Mesenchymal stem cell (in vitro differentiated cells and primary cell): ENCODE measurements around the gene AANAT.

ENCODE experiments used
- DNase-seq: peaks from one replicate; pipeline ENCODE4 v3.0.0-alpha.2; 2013
- H2AFZ ChIP-seq: one replicate; pipeline ENCODE4 v1.6.1; 2013; ENCODE audit warnings: low read depth, mild to moderate bottlenecking, control low read depth, inconsistent platforms, low read length, moderate library complexity
- H2AK5ac ChIP-seq: 2 replicates; pipeline ENCODE4 v1.6.1; 2013; ENCODE audit warnings: low read length, moderate library complexity, mild to moderate bottlenecking, inconsistent platforms; ENCODE audit not compliant: severe bottlenecking
- H2BK120ac ChIP-seq: one replicate; pipeline ENCODE4 v1.6.1; 2013; ENCODE audit warnings: low read depth, mild to moderate bottlenecking, inconsistent platforms, low read length, moderate library complexity
- H2BK12ac ChIP-seq, 2 experiments: one replicate each; pipeline ENCODE4 v1.6.1; 2013; ENCODE audit warnings: inconsistent platforms in 2 of 2, low read length in 2 of 2, mild to moderate bottlenecking in 2 of 2, moderate library complexity in 2 of 2, control low read depth in 1 of 2
- H2BK15ac ChIP-seq: one replicate; pipeline ENCODE4 v1.6.1; 2013; ENCODE audit warnings: mild to moderate bottlenecking, low read depth, inconsistent platforms; ENCODE audit not compliant: poor library complexity, severe bottlenecking
- H2BK5ac ChIP-seq: 2 replicates; pipeline ENCODE4 v1.6.1; 2013; ENCODE audit warnings: low read depth, mild to moderate bottlenecking, low read length, control low read depth, inconsistent platforms; ENCODE audit not compliant: poor library complexity, severe bottlenecking
- H3K14ac ChIP-seq, 2 experiments: one replicate each; pipeline ENCODE4 v1.6.1; 2013; ENCODE audit warnings: inconsistent platforms in 2 of 2, low read length in 2 of 2, control low read depth in 1 of 2, mild to moderate bottlenecking in 1 of 2, moderate library complexity in 1 of 2
- H3K18ac ChIP-seq, 2 experiments: one replicate each; pipeline ENCODE4 v1.6.1; 2013; ENCODE audit warnings: inconsistent platforms in 2 of 2, low read length in 2 of 2, control low read depth in 1 of 2, low read depth in 1 of 2, mild to moderate bottlenecking in 1 of 2
- H3K23ac ChIP-seq, 2 experiments: one replicate each; pipeline ENCODE4 v1.6.1; 2013; ENCODE audit warnings: inconsistent platforms in 2 of 2, low read length in 2 of 2, mild to moderate bottlenecking in 2 of 2, moderate library complexity in 2 of 2, control low read depth in 1 of 2
- H3K27ac ChIP-seq: 2 replicates; pipeline ENCODE4 v1.5.1; 2013; ENCODE audit warnings: mild to moderate bottlenecking, moderate library complexity, low read length, control low read depth, inconsistent platforms; ENCODE audit not compliant: poor library complexity, severe bottlenecking
- H3K27me3 ChIP-seq, 2 experiments: 2 replicates each; pipeline versions ENCODE4 v1.6.1 to v1.7.0; 2013; ENCODE audit warnings: low read length in 2 of 2, mild to moderate bottlenecking in 2 of 2, moderate library complexity in 2 of 2, control low read depth in 1 of 2, inconsistent platforms in 1 of 2; ENCODE audit not compliant: control insufficient read depth in 1 of 2, insufficient read depth in 1 of 2
- H3K36me3 ChIP-seq, 2 experiments: 2 replicates each; pipeline versions ENCODE4 v1.6.1 to v1.7.0; 2013; ENCODE audit warnings: low read length in 2 of 2, control low read depth in 1 of 2, inconsistent platforms in 1 of 2, low read depth in 1 of 2, mild to moderate bottlenecking in 1 of 2; ENCODE audit not compliant: insufficient read depth in 2 of 2, control insufficient read depth in 1 of 2
- H3K4ac ChIP-seq, 2 experiments: one replicate each; pipeline ENCODE4 v1.6.1; 2013; ENCODE audit warnings: inconsistent platforms in 2 of 2, low read length in 2 of 2, mild to moderate bottlenecking in 2 of 2, moderate library complexity in 2 of 2, control low read depth in 1 of 2, low read depth in 1 of 2
- H3K4me1 ChIP-seq: 2 replicates; pipeline ENCODE4 v1.6.1; 2013; ENCODE audit warnings: low read depth, low read length, control low read depth; ENCODE audit not compliant: control insufficient read depth, insufficient read depth
- H3K4me2 ChIP-seq: 2 replicates; pipeline ENCODE4 v1.6.1; 2013; ENCODE audit warnings: low read length, mild to moderate bottlenecking, inconsistent platforms; ENCODE audit not compliant: poor library complexity, severe bottlenecking
- H3K4me3 ChIP-seq, 2 experiments: 2 replicates each; pipeline versions ENCODE4 v1.5.1 to v1.7.0; 2013; ENCODE audit warnings: low read length in 2 of 2, mild to moderate bottlenecking in 2 of 2, control low read depth in 1 of 2, low read depth in 1 of 2; ENCODE audit not compliant: insufficient read depth in 1 of 2
- H3K79me1 ChIP-seq: replicated peaks from 2 replicates; pipeline ENCODE4 v1.6.1; 2013; ENCODE audit warnings: mild to moderate bottlenecking, control low read depth, low read length, inconsistent platforms; ENCODE audit not compliant: poor library complexity, severe bottlenecking
- H3K9ac ChIP-seq: 2 replicates; pipeline ENCODE4 v1.7.0; 2013; ENCODE audit warnings: mild to moderate bottlenecking, low read length, moderate library complexity
- H3K9me3 ChIP-seq: 2 replicates; pipeline ENCODE4 v1.7.0; 2013; ENCODE audit warnings: mild to moderate bottlenecking, low read length; ENCODE audit not compliant: control insufficient read depth
- H4K8ac ChIP-seq: one replicate; pipeline ENCODE4 v1.6.1; 2013; ENCODE audit warnings: inconsistent platforms, mild to moderate bottlenecking, low read length, moderate library complexity
- H4K91ac ChIP-seq: one replicate; pipeline ENCODE4 v1.6.1; 2013; ENCODE audit warnings: mild to moderate bottlenecking, low read length, inconsistent platforms
- WGBS: methylation state at CpG from one replicate; pipeline ENCODE4 v1.1.7; 2013; ENCODE audit warnings: mixed read lengths; 5-methylcytosine and 5-hydroxymethylcytosine counted together

Gene AANAT

GRCh38 chr17:76433693-76434092 is 33.7 kb upstream of the AANAT start:
- H3K36me3 ChIP-seq, result peaks cover 3% of the 10 kb centered on the region in 2 experiments
- no peak overlapping the region for H3K27ac ChIP-seq
- no peak overlapping the region for H3K9ac ChIP-seq
- H3K79me1 ChIP-seq, result peaks cover 45% of the 10 kb centered on the region
- H2BK15ac ChIP-seq, result no peak overlapping the region
- no peak overlapping the region for H4K91ac ChIP-seq
- 98% methylated on average over 9 of the region's 9 CpGs for WGBS
- no peak overlapping the region for H3K23ac ChIP-seq
- H2BK12ac ChIP-seq, result no peak overlapping the region
- no peak for DNase-seq
- no peak overlapping the region for H2BK5ac ChIP-seq
- H3K4me1 ChIP-seq, result peaks cover 6% of the 10 kb centered on the region
- H4K8ac ChIP-seq, result no peak overlapping the region
- H2AK5ac ChIP-seq, result no peak overlapping the region
- H3K4ac ChIP-seq, result no peak overlapping the region
- H2AFZ ChIP-seq, result no peak overlapping the region
- no peak overlapping the region for H3K14ac ChIP-seq
- no peak overlapping the region for H3K4me3 ChIP-seq
- no peak overlapping the region for H3K18ac ChIP-seq
- H2BK120ac ChIP-seq, result no peak overlapping the region
- no peak overlapping the region for H3K4me2 ChIP-seq
- H3K9me3 ChIP-seq, result no peaks in the 10 kb centered on the region
- H3K27me3 ChIP-seq, result no peaks in the 10 kb centered on the region

GRCh38 chr17:76434870-76435269 is 32.5 kb upstream of the AANAT start:
- H3K4me1 ChIP-seq, result peaks cover 9% of the 10 kb centered on the region
- no peak overlapping the region for H3K4me3 ChIP-seq
- H2AFZ ChIP-seq, result no peak overlapping the region
- H2BK12ac ChIP-seq, result no peak overlapping the region
- no peak overlapping the region for H4K91ac ChIP-seq
- no peaks in the 10 kb centered on the region for H3K27me3 ChIP-seq
- H3K4me2 ChIP-seq, result no peak overlapping the region
- no peak overlapping the region for H3K27ac ChIP-seq
- H2BK120ac ChIP-seq, result no peak overlapping the region
- H3K36me3 ChIP-seq, result peaks cover 3% of the 10 kb centered on the region in 2 experiments
- H3K23ac ChIP-seq, result no peak overlapping the region
- DNase-seq, result no peak
- H4K8ac ChIP-seq, result no peak overlapping the region
- no peak overlapping the region for H2BK15ac ChIP-seq
- no peak overlapping the region for H2BK5ac ChIP-seq
- H2AK5ac ChIP-seq, result no peak overlapping the region
- no peak overlapping the region for H3K4ac ChIP-seq
- no peaks in the 10 kb centered on the region for H3K9me3 ChIP-seq
- H3K14ac ChIP-seq, result no peak overlapping the region
- H3K79me1 ChIP-seq, result peaks cover 48% of the 10 kb centered on the region
- no peak overlapping the region for H3K18ac ChIP-seq
- 93% methylated on average over 7 of the region's 7 CpGs for WGBS
- no peak overlapping the region for H3K9ac ChIP-seq

GRCh38 chr17:76435751-76436150 is 31.7 kb upstream of the AANAT start:
- no peaks in the 10 kb centered on the region for H3K27me3 ChIP-seq
- H3K4me1 ChIP-seq, result peaks cover 9% of the 10 kb centered on the region
- H3K4me2 ChIP-seq, result no peak overlapping the region
- H2BK120ac ChIP-seq, result no peak overlapping the region
- H3K9ac ChIP-seq, result no peak overlapping the region
- H2BK5ac ChIP-seq, result no peak overlapping the region
- no peak overlapping the region for H3K4ac ChIP-seq
- peaks cover 3% of the 10 kb centered on the region in 2 experiments for H3K36me3 ChIP-seq
- no peak overlapping the region for H3K4me3 ChIP-seq
- no peak overlapping the region for H2BK15ac ChIP-seq
- no peaks in the 10 kb centered on the region for H3K9me3 ChIP-seq
- no peak overlapping the region for H2BK12ac ChIP-seq
- DNase-seq, result no peak
- H4K91ac ChIP-seq, result no peak overlapping the region
- 97% methylated on average over 11 of the region's 11 CpGs for WGBS
- H3K27ac ChIP-seq, result no peak overlapping the region
- H2AFZ ChIP-seq, result no peak overlapping the region
- H3K14ac ChIP-seq, result no peak overlapping the region
- no peak overlapping the region for H3K23ac ChIP-seq
- H4K8ac ChIP-seq, result no peak overlapping the region
- no peak overlapping the region for H3K18ac ChIP-seq
- no peak overlapping the region for H2AK5ac ChIP-seq
- peaks cover 47% of the 10 kb centered on the region for H3K79me1 ChIP-seq

GRCh38 chr17:76437467-76438402 is 29.7 kb upstream of the AANAT start:
- H2BK15ac ChIP-seq, result no peak overlapping the region
- H3K36me3 ChIP-seq, result peaks cover 3% of the 10 kb centered on the region in 2 experiments
- H2AK5ac ChIP-seq, result no peak overlapping the region
- H3K14ac ChIP-seq, result no peak overlapping the region
- H3K9me3 ChIP-seq, result no peaks in the 10 kb centered on the region
- H3K4me2 ChIP-seq, result no peak overlapping the region
- H3K23ac ChIP-seq, result no peak overlapping the region
- peaks cover 12% of the 10 kb centered on the region for H3K4me1 ChIP-seq
- H3K27ac ChIP-seq, result no peak overlapping the region
- no peak for DNase-seq
- no peak overlapping the region for H2BK120ac ChIP-seq
- H2BK5ac ChIP-seq, result no peak overlapping the region
- no peak overlapping the region for H2AFZ ChIP-seq
- no peak overlapping the region for H4K8ac ChIP-seq
- H3K27me3 ChIP-seq, result no peaks in the 10 kb centered on the region
- 96% methylated on average over 12 of the region's 13 CpGs for WGBS
- H2BK12ac ChIP-seq, result no peak overlapping the region
- no peak overlapping the region for H3K4ac ChIP-seq
- H3K4me3 ChIP-seq, result no peak overlapping the region
- H3K79me1 ChIP-seq, result peaks cover 52% of the 10 kb centered on the region
- no peak overlapping the region for H3K9ac ChIP-seq
- no peak overlapping the region for H3K18ac ChIP-seq
- no peak overlapping the region for H4K91ac ChIP-seq
